Endothelial cell (in vitro differentiated cells): ENCODE measurements around the gene IRAK1. TPM values are rescaled to one million over a fixed set of nuclear protein-coding genes. Genes with fewer than 3 reads are reported as not detected.
A peak's percentile ranks its signal among the peaks of the same experiment; 100 is the strongest.

Source experiments
- DNase-seq: peaks from one replicate; pipeline ENCODE4 v3.0.0; 2021; ENCODE audit warnings: low spot score
- H3K27ac Mint-ChIP-seq: one replicate; pipeline ENCODE4 v1.8.0; 2021; ENCODE audit warnings: mixed read lengths, inconsistent platforms; ENCODE audit not compliant: unreplicated experiment
- H3K27me3 Mint-ChIP-seq: one replicate; pipeline ENCODE4 v1.8.0; 2021; ENCODE audit warnings: mild to moderate bottlenecking, moderate library complexity, mixed read lengths, inconsistent platforms; ENCODE audit not compliant: unreplicated experiment
- H3K36me3 Mint-ChIP-seq: one replicate; pipeline ENCODE4 v1.8.0; 2021; ENCODE audit warnings: mild to moderate bottlenecking, low read depth, mixed read lengths, inconsistent platforms; ENCODE audit not compliant: unreplicated experiment
- H3K4me1 Mint-ChIP-seq: one replicate; pipeline ENCODE4 v1.8.0; 2021; ENCODE audit warnings: mild to moderate bottlenecking, mixed read lengths, inconsistent platforms; ENCODE audit not compliant: unreplicated experiment
- H3K4me3 Mint-ChIP-seq: one replicate; pipeline ENCODE4 v1.8.0; 2021; ENCODE audit warnings: mild to moderate bottlenecking, mixed read lengths, inconsistent platforms; ENCODE audit not compliant: unreplicated experiment
- H3K9me3 Mint-ChIP-seq: one replicate; pipeline ENCODE4 v1.8.0; 2021; ENCODE audit warnings: mixed read lengths, inconsistent platforms; ENCODE audit not compliant: unreplicated experiment
- total RNA-seq: library from RNA; stranded (reverse); fragmentation: NEBNext Ultra II Directional; extraction: Animal tissue kit (Norgen Biotek cat#: 25700); gene quantifications from one replicate; pipeline ENCODE4 v1.2.1, GENCODE V29; 2021; ENCODE audit not compliant: unreplicated experiment
- TF ChIP-seq, protein P1 (sequence below): fragments of 200-600 bp; sonication (generic); IDR thresholded peaks from one replicate; pipeline ENCODE4 v1.5.0; 2021; ENCODE audit warnings: antibody characterized with exemption; ENCODE audit not compliant: unreplicated experiment

Gene IRAK1
- total RNA-seq, 1 donor from 2014 or later: 89.9 TPM

DNA sequence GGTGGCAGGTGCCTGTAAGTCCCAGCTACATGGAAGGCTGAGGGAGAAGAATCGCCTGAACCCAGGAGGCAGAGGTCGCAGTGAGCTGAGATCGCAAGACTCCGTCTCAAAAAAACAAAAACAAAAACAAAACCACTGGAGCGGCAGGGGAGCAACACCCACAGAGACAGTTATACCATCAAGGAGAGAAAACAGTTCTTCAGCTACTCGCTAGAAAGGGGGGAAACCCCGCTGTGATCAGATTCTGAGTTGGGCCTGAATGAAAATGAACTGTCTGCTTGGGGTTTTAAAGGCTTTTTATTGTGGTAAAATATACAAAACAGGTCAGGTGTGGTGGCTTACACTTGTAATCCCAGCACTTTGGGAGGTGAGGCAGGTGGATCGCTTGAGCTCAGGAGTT lies 16.8 kb upstream of the IRAK1 start:
- Mint-ChIP-seq H3K27me3 (peaks cover 7% of the 10 kb centered on the region), H3K9me3 (no peaks in the 10 kb centered on the region), H3K4me1 (peaks cover 3% of the 10 kb centered on the region), H3K4me3 (no peak overlapping the region), H3K27ac (no peak overlapping the region), H3K36me3 (peaks cover 5% of the 10 kb centered on the region)
- TF ChIP-seq, protein P1, sequence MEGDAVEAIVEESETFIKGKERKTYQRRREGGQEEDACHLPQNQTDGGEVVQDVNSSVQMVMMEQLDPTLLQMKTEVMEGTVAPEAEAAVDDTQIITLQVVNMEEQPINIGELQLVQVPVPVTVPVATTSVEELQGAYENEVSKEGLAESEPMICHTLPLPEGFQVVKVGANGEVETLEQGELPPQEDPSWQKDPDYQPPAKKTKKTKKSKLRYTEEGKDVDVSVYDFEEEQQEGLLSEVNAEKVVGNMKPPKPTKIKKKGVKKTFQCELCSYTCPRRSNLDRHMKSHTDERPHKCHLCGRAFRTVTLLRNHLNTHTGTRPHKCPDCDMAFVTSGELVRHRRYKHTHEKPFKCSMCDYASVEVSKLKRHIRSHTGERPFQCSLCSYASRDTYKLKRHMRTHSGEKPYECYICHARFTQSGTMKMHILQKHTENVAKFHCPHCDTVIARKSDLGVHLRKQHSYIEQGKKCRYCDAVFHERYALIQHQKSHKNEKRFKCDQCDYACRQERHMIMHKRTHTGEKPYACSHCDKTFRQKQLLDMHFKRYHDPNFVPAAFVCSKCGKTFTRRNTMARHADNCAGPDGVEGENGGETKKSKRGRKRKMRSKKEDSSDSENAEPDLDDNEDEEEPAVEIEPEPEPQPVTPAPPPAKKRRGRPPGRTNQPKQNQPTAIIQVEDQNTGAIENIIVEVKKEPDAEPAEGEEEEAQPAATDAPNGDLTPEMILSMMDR: no peak
- no peak for DNase-seq

GRCh38 chrX:154033848-154034247 lies 14.1 kb upstream of the IRAK1 start:
- H3K4me3 Mint-ChIP-seq: no peak overlapping the region
- H3K27me3 Mint-ChIP-seq: peaks cover 5% of the 10 kb centered on the region
- H3K36me3 Mint-ChIP-seq: peaks cover 7% of the 10 kb centered on the region
- peak overlapping the region; percentile 18 for H3K27ac Mint-ChIP-seq
- TF ChIP-seq, protein P1: no peak
- H3K4me1 Mint-ChIP-seq: no peaks in the 10 kb centered on the region
- DNase-seq: no peak
- no peaks in the 10 kb centered on the region for H3K9me3 Mint-ChIP-seq

DNA sequence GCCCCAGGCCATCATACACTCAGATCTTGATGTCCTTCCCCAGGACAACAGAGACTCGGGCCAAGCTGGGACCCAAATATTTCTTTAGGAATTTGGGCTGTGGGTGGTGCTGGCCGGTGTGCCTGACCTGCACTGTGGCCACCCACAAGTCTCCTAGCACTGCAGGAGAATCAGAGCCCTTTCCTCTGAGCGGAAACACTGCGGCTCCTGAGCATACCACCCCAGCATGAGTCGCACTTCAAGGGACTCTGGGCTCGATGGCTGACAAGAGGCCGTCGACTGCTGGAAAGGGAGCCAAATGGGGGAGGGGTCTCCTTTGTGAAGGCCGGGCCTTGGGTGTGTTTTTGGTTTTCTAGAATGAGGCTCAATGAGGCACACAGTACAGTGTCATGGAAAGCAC lies 13.0 kb upstream of the IRAK1 start:
- peaks cover 9% of the 10 kb centered on the region for H3K36me3 Mint-ChIP-seq

DNA sequence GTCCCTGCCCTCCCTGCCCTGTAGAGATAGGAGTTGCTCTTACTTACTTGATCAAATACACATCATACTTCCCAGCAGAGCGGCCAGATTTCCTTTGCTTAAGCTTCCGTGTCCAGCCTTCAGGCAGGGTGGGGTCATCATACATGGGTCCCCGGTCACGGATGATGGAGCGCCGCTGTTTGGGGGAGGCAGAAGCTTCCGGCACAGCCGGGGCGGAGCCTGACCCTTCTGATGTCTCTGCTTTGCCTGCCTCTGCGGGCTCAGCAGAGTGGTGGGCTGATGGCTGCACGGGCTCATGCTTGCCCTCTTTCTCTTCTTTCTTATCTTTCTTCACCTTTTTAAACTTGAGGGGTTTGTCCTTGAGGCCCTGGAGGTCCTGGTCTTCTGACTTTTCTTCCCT lies 12.5 kb upstream of the IRAK1 start:
- Mint-ChIP-seq H3K9me3 (no peaks in the 10 kb centered on the region), H3K27me3 (peaks cover 5% of the 10 kb centered on the region), H3K4me3 (no peak overlapping the region), H3K36me3 (peaks cover 9% of the 10 kb centered on the region), H3K27ac (peak overlapping the region; percentile 48), H3K4me1 (no peaks in the 10 kb centered on the region)
- TF ChIP-seq, protein P1: no peak
- no peak for DNase-seq

More for the DNA sequence above, 13.0 kb upstream of the IRAK1 start:
- H3K4me1 Mint-ChIP-seq: no peaks in the 10 kb centered on the region
- no peak for DNase-seq
- H3K9me3 Mint-ChIP-seq: no peaks in the 10 kb centered on the region
- no peak overlapping the region for H3K4me3 Mint-ChIP-seq
- peaks cover 5% of the 10 kb centered on the region for H3K27me3 Mint-ChIP-seq
- no peak overlapping the region for H3K27ac Mint-ChIP-seq
- TF ChIP-seq, protein P1: no peak

DNA sequence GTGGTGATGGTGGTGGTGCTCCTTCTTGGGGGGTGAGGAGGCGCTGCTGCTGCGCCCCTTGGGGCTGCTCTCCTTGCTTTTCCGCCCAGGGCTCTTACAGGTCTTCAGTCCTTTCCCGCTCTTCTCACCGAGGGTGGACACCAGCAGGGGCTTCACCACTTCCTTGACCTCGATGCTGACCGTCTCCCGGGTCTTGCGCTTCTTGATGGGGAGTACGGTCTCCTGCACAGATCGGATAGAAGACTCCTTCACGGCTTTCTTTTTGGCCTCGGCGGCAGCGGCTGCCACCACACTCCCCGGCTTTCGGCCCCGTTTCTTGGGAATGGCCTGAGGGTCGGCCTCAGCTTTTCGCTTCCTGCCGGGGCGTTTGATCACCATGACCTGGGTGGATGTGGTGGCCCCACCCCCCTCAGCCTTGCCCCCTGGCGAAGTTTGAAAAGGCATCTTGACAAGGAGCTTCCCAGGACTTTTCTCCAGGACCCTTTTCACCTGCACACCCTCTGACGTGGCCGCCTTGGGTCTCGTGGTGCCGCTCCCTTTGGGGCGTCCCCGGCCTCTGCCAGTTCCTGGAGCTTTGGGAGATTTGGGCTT lies 11.1 kb upstream of the IRAK1 start:
- Mint-ChIP-seq H3K4me1 (no peaks in the 10 kb centered on the region), H3K27me3 (peaks cover 2% of the 10 kb centered on the region), H3K36me3 (peaks cover 9% of the 10 kb centered on the region), H3K9me3 (no peaks in the 10 kb centered on the region), H3K4me3 (no peak overlapping the region), H3K27ac (no peak overlapping the region)
- no peak for DNase-seq
- TF ChIP-seq, protein P1: no peak
